ENCODE measurements around the gene CFAP100. TPM values are rescaled to one million over a fixed set of nuclear protein-coding genes. Genes with fewer than 3 reads are reported as not detected.

Gene CFAP100
- total and polyA plus RNA-seq, 2 experiments from 2014 or later, result not detected

GRCh38 chr3:126365351-126366277 is 29.1 kb upstream of the CFAP100 start:
- H3K36me3 ChIP-seq, result no peaks in the 10 kb centered on the region
- no peak overlapping the region for H3K27ac ChIP-seq
- H3K9me3 ChIP-seq (ENCODE audit: low read depth), result no peaks in the 10 kb centered on the region
- no peak overlapping the region for H3K4me3 ChIP-seq
- no peaks in the 10 kb centered on the region for H3K4me1 ChIP-seq (ENCODE audit: low read depth)
- no peak for DNase-seq (ENCODE audit: low read depth in 1 of 2, low spot score in 1 of 2)
- no peak for TF ChIP-seq CTCF (IDR thresholded peaks at IDR 0.05; ENCODE audit: low read depth, low read length)
- no peaks in the 10 kb centered on the region for H3K27me3 ChIP-seq

- DNase-seq (ENCODE audit: low read depth in 1 of 2, low spot score in 1 of 2), result no peak
- H3K27me3 ChIP-seq, result no peaks in the 10 kb centered on the region
- no peak for TF ChIP-seq CTCF (IDR thresholded peaks at IDR 0.05; ENCODE audit: low read depth, low read length)
- no peaks in the 10 kb centered on the region for H3K4me1 ChIP-seq (ENCODE audit: low read depth)
- H3K4me3 ChIP-seq, result no peak overlapping the region
- H3K27ac ChIP-seq, result no peak overlapping the region
- H3K36me3 ChIP-seq, result no peaks in the 10 kb centered on the region
- H3K9me3 ChIP-seq (ENCODE audit: low read depth), result no peaks in the 10 kb centered on the region
Observed at GRCh38 chr3:126367316-126367805, 27.3 kb upstream of the CFAP100 start.

GRCh38 chr3:126369490-126369889 is 25.2 kb upstream of the CFAP100 start:
- Histone ChIP-seq H3K36me3 (no peaks in the 10 kb centered on the region), H3K27me3 (no peaks in the 10 kb centered on the region), H3K4me1 (ENCODE audit: low read depth) (no peaks in the 10 kb centered on the region), H3K27ac (no peak overlapping the region), H3K9me3 (ENCODE audit: low read depth) (no peaks in the 10 kb centered on the region), H3K4me3 (no peak overlapping the region)
- DNase-seq (ENCODE audit: low read depth in 1 of 2, low spot score in 1 of 2), result no peak
- TF ChIP-seq CTCF (IDR thresholded peaks at IDR 0.05; ENCODE audit: low read depth, low read length), result no peak

GRCh38 chr3:126370055-126370454 is 24.7 kb upstream of the CFAP100 start:
- H3K4me3 ChIP-seq, result no peak overlapping the region
- H3K4me1 ChIP-seq (ENCODE audit: low read depth), result no peaks in the 10 kb centered on the region
- no peak overlapping the region for H3K27ac ChIP-seq
- H3K9me3 ChIP-seq (ENCODE audit: low read depth), result no peaks in the 10 kb centered on the region
- DNase-seq (ENCODE audit: low read depth in 1 of 2, low spot score in 1 of 2), result no peak
- TF ChIP-seq CTCF (IDR thresholded peaks at IDR 0.05; ENCODE audit: low read depth, low read length), result no peak
- H3K27me3 ChIP-seq, result no peaks in the 10 kb centered on the region
- no peaks in the 10 kb centered on the region for H3K36me3 ChIP-seq

- no peak overlapping the region for H3K4me3 ChIP-seq
- no peak for DNase-seq (ENCODE audit: low read depth in 1 of 2, low spot score in 1 of 2)
- H3K36me3 ChIP-seq, result no peaks in the 10 kb centered on the region
- no peaks in the 10 kb centered on the region for H3K4me1 ChIP-seq (ENCODE audit: low read depth)
- H3K27ac ChIP-seq, result no peak overlapping the region
- no peaks in the 10 kb centered on the region for H3K9me3 ChIP-seq (ENCODE audit: low read depth)
- H3K27me3 ChIP-seq, result no peaks in the 10 kb centered on the region
- TF ChIP-seq CTCF (IDR thresholded peaks at IDR 0.05; ENCODE audit: low read depth, low read length), result no peak
Observed at GRCh38 chr3:126370606-126371005, 24.1 kb upstream of the CFAP100 start.
